Measurements from ENCODE around the gene CABP4.
"Not testable (repeated sequence)": the region's sequence is repeated elsewhere in the genome, so short reads cannot be mapped to it uniquely, and the experiment has no call there.

Gene CABP4

DNA sequence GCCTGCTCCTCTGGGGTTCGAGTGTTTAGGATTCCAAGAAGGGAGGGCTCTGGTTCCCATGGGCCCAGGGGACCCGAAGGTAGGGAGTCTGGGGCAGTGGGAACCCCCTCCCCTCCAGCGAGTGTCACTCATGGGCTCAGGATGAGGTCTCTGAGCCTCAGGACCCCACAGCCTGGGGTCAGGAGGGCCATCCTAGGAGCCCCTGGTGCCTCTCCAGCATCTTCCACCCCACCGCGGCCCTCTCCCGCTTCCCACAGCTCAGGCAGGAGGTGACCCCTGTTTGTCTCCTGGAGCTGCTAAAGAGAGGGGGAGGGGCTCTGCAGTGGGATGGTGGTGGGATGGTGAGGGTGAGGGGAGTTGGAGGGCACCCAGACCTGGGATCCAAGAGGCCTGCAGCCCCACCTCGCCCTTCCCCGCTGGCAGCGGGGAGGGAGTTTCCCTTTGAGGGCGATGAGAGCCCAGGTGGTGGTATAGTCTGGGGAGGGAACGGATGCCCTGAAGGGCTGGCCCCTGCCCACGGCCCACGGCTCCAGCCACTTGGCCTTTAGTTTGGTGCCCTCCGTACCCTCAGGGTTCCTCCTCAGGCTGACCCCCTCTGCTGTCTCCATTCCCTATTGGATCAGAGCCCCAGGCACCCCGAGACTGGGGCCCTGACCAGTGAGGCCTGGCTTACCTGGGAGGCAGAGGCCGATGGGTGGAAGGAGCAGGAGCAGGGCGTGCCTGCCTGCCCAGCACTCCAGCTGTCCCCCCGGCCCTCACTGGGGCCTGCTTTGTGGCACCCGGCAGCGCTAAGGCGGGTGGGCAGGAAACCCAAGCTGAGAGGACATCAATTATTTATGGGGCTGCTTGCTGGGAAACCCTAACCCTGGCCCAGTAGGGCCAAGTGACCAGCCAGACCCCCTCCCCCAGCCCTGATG lies 1.1 kb upstream of the CABP4 start:
- no peak for DNase-seq (ENCODE audit: low read depth)

DNA sequence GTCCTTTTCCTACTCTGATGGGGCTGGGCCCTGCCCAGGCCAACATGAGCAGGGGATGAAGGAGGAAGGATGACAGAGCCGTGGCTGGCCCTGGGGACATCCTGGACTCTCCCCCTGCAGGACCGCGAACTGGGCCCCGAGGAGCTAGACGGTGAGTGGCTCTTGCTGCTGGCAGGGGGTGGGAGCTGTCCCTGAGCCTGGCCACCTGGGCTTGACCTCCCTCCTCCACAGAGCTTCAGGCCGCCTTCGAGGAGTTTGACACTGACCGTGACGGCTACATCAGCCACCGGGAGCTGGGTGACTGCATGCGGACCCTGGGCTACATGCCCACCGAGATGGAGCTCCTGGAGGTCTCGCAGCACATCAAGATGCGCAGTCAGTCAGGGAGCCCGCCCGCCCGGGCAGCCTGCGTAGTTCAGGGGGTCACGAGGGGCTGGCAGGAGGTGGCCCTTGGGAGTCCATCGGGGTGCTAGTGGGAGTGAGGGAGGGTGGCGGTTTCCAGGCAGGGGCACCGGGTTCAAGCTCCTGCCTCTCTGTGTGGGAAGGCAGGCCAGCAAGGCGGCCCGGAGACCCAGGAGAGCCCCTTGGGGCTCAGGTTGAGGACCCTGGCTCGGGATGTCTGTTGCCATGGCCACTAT lies 1.0 kb downstream of the CABP4 start:
- DNase-seq (ENCODE audit: low read depth) = no peak

- DNase-seq (ENCODE audit: low read depth) = no peak
Measured at GRCh38 chr11:67457453-67457852, 2.3 kb downstream of the CABP4 start.

DNA sequence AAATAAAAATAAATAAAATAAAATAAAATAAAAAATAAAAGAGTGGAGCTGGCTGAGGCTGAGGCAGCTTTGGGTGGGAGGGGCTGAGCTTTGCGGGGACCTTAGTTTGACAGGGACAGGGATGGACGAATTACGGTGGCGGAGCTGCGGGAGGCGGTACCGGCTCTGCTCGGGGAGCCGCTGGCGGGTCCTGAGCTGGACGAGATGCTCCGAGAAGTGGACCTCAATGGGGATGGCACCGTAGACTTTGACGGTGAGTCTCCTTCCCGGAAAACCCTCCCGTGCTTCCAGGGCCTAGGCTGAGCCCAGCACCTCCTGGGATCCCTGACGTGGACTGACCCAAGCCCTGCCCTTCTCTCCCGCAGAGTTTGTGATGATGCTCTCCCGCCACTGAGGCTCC lies 3.1 kb downstream of the CABP4 start:
- DNase-seq (ENCODE audit: low read depth) = no peak

DNA sequence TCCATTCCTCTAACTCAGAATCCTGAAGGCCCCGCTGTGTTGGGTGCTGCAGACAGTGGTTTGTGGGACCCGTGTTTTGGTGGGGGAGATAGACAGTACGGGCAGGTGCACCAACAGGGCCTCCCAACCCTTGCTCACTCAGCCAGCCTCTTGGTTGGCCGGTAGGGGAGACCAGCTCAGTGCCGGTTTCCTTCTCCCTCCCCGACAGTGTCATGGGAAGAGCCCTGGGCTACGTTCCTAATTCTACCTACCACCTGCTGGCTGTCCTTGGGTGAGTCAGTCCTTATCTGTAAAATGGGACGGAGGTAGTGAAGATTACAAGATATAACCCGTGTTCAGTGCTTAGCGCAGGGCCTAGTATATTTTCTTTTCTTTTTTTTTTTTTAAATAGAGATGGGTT lies 8.0 kb downstream of the CABP4 start:
- no peak for DNase-seq (ENCODE audit: low read depth)

DNA sequence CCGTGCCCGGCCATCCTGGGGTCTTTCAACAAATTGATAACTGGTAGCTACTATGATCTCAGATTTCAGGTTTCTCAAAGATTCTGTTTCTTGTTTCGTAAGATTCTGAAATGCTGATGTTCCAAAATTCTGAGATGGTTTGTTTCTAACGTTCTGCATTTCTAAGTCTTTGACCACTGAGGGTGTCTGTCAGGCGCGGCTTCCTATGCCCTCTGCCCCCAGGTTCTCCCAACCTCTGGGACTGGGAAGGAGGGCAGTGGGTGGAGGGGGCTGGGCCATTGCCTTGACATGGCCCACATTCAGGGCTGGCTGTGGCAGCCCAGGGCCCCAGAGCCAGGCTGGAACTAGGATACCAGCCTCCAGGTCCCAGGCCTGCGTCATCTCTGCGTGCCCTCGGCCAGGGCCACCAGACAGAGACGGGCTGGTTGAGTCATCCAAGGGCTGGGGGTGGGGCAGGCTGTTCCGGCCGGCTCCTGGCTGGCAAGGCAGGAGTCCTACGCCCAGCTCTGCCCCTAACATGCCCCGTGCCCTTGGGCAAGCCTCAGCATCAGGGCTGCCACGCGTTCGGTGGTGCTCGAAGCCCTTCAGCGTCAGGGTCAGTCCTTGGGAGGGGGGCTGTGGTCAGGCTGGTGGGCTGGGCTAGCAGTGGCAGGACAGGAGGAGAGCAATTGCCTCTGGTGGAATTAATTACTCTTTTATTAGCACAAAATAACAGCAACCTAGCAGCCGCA lies 8.7 kb downstream of the CABP4 start:
- no peak for DNase-seq (ENCODE audit: low read depth)

DNA sequence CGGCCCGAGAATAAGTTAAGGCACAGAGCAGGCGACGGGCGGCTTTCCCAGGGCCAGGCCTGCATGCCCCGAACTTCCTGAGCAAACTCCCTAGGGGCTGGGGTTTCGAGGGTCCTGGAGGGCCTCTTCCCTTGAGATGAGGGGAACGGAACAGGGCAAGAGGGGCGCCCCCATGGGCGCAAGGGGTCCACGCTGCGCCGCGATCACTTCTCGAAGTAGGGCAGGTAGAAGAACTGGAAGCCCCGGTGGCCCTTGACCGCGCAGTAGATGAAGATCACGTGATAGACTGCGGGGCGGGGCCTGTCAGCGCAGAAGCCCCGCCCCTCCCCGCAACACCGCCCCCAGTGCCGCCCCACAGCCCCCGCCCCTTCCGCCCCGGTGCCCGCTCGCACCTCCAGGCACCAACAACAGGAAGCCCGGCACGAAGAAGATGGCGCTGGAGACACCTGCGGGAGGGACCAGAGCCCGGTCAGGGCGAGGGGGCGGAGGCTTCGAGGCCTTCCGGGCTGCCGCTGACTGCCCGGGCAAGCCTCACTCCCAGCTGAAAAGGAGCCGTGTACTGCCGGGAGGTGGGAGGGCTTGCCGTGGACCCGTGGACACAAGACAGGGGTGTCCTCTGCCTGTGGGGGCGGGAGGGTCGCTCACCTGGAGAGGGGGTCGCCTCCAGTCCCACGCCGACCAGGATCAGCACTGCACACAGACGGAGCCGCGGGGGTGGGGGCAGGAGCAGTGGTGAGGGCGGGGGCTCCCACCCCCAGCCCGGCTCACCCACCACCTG lies 9.4 kb downstream of the CABP4 start:
- peak; percentile 17 for DNase-seq (ENCODE audit: low read depth)

- DNase-seq (ENCODE audit: low read depth) = no peak
Measured at GRCh38 chr11:67465189-67465510, 10.0 kb downstream of the CABP4 start.

DNA sequence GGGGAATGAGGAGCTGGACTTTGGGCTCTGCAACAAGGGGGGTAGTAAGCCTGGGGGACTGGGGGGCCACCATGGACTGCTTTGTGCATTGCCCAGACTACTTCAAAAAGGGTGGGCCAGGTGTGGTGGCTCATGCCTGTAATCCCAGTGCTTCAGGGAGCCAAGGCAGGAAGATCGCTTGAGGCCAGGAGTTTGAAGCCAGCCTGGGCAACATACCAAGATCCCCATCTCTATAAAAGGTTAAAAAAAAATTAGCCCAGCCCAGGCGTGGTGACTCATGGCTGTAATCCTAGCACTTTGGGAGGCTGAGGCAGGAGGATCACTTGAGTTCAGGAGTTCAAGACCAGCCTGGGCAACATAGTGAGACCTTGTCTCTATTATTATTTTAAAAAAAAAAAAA lies 10.4 kb downstream of the CABP4 start:
- DNase-seq (ENCODE audit: low read depth) = not testable (repeated sequence)

- DNase-seq (ENCODE audit: low read depth) = no peak
Measured at GRCh38 chr11:67466367-67466766, 11.2 kb downstream of the CABP4 start.

DNA sequence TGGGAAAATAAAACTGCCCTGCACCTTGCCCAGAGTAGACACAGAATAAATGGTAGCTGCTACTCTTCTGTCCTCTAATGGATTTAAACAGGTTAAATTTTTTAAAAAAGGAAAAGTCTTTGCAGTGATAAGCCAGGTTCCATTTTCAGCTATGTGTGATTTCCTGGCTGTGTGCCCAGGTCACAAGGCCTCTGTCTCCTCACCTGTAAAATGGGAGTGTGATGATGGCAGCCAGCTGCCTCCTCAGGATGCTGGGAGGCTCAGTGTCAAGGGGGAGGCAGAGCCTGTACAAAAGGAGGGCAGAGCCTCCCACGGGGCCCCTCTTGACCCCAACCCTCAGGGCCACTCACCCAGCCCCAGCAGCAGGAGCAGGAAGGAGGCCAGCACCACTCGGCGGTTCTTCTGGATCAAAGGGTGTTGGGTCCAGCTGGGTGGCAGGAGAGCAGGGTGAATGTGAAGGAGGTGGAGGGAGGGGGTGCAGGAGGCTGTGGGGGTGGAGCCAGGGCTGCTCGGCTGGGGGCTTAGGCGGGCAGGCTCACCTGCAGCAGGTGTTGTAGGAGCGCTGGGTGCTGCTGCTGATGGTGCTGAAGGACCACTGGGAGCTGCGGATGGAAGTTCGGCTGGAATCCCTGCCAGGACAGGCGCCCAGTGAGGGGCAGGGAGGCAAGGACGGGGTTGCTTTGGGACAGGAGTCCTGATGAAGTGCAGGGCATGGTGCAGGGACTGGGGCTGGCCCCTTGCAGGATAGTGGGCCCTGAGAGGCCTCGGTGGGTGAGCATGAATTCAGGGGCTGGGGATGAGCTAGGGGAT lies 12.0 kb downstream of the CABP4 start:
- no peak for DNase-seq (ENCODE audit: low read depth)

- no peak for DNase-seq (ENCODE audit: low read depth)
Measured at GRCh38 chr11:67468056-67468455, 12.9 kb downstream of the CABP4 start.

DNA sequence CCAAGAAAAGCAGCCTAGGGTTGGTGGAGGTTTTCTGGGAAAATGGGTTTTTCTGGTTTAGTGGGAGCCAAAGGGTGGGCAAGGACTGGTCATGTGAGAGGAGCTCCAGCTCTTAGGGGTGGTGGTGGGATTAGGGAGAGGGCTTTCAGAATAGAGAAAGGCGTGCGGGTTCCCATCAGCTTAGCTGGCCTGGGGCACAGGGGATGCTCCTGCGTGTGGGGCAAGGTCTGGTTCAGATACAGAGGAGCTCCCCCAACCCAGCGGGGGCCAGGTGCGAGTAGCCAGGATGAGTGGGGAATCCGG lies 13.3 kb downstream of the CABP4 start:
- no peak for DNase-seq (ENCODE audit: low read depth)

DNA sequence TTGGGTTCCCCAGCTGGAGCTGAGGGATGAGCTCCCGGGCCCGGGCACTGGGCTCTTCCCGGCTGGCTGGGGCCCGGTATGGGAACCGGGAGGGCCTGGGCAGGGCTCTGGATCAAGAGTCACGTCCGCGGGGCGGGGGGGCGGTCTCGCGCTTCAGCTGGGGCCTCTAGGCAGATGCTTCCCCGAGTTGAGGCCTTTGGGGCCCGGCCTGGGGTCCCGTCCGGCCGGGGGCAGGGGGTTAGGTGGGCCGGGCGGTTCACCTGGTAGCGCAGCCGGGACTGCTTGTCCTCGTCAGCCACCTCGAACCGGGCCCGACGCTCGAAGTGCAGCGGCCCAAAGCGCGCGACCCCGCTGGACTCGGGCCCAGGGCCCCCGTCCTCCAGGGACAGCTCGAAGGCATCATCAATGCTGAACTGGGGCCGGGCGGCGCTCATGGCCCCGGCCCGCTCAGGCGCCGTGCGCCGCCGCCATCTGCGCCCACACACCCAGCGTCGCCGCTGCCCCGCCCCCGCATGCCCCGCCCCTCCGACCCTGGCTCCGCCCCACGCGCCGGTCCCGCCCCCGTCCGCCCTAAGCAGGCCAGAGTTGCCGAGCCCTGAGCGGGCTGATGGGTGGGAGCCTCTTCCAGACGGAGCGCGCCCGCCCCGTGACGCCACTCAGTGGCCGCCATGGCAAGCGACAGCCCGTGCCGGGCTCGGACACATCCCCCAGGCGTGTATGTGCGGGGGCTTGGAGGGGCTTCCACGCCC lies 13.8 kb downstream of the CABP4 start, which contains the start of gene TMEM134:
TSS of gene TMEM134 (minus strand) at position 493 of the 749 bp plus-strand sequence. CDS start at position 434, 59 bp downstream.
- DNase-seq (ENCODE audit: low read depth) = peak; percentile 52

DNA sequence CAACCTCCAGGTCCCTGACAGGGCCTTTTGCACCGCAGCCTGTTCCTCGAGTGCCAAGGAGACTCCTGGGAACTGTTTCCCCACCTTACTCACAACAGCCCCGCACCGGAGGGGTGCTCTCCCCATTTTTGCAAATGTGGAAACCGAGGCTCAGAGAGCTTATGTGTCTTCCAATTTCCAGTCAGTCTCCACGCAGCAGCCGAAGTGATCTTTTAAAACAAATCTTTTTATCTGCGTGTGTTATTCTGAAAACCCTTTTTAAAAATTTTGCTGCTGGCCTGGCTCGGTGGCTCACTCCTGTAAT lies 14.3 kb downstream of the CABP4 start:
- DNase-seq (ENCODE audit: low read depth) = no peak

- DNase-seq (ENCODE audit: low read depth) = no peak
Measured at GRCh38 chr11:67470337-67471002, 15.3 kb downstream of the CABP4 start.

DNA sequence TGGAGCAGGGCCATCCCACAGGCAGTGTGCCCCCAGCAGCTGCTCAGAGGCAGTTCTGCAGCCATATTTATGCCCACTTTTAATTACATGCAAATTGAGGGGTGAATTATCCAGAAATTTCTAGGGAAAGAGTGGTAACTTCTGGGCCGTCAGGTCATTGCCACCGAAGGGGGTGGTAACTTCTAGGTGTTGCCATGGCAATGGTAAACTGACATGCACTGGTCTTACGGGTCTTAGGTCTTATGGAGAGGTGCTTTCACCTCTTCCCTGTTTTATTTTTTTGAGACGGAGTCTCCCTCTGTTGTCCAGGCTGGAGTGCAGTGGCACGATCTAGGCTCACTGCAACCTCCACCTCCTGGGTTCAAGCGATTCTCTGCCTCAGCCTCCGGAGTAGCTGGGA lies 17.7 kb downstream of the CABP4 start:
- no peak for DNase-seq (ENCODE audit: low read depth)

GRCh38 chr11:67476692-67477091 lies 21.5 kb downstream of the CABP4 start:
- not testable (repeated sequence) for DNase-seq (ENCODE audit: low read depth)

- DNase-seq (ENCODE audit: low read depth) = not testable (repeated sequence)
Measured at GRCh38 chr11:67477344-67478050, 22.3 kb downstream of the CABP4 start.

Data from non-pigmented ciliary epithelial cell (primary cell).